ENCODE measurements around the gene P4HA2. TPM values are rescaled to one million over a fixed set of nuclear protein-coding genes. Genes with fewer than 3 reads are reported as not detected.

Gene P4HA2
- total and polyA plus RNA-seq, 2 donors (not counting 3 experiments of a cell fraction or from before 2014, with no cell fraction given), result 37.6 to 58.7 TPM

DNA sequence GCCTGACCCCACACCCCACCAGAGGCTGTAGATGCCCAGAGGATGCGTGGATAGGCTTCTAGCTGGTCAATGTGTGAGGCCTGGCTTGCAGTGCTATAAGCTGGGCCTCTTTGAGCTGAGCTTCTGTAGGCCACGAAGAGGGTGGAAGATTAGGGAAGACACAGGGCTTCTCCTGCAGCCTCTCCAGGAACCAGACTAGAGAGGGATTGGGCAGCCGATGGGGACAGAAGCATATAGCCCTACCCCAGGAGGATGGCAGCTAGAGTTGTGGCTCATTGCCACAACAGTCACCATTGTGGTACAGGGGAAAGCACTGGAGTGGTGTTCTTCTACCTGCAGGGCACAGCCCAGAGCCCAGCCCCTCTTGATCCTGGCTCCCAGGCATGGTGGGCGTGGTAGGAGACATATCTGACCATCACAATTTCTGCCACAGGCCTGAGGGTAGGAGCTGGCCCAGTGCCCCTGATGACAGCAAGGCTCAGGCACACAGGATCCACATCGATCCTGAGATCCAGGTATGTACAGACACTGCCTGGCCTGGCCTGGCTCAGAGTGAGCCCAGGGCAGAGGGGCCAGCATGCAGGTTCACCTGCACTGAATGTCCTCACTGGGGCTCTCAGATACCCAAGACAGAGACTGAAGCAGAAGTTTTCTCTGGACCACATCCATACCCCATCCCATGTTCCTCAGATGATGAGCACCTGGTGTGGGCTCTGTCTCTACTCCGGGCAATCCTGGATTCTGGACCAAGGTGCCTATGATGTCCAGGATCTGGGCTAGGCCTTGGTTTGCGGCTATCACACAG, 38.6 kb upstream of the P4HA2 start:
- no peaks in the 10 kb centered on the region for H3K27me3 ChIP-seq (ENCODE audit: control insufficient read depth in 2 of 2, insufficient read depth in 2 of 2, low read length in 2 of 2)
- peak overlapping the region; percentile 46 for H3K9ac ChIP-seq (replicated peaks; ENCODE audit: extremely low read depth, insufficient read depth, low read length)
- H4K20me1 ChIP-seq (replicated peaks; ENCODE audit: control insufficient read depth, extremely low read depth, insufficient read depth, low read length), result no peaks in the 10 kb centered on the region
- no peaks in the 10 kb centered on the region for H3K9me3 ChIP-seq (replicated peaks; ENCODE audit: control insufficient read depth, insufficient read depth, low read length)
- no peaks in the 10 kb centered on the region for H3K9me1 ChIP-seq (replicated peaks; ENCODE audit: control insufficient read depth, extremely low read depth, insufficient read depth, low read length)
- no peak for FAIRE-seq
- H3K4me2 ChIP-seq (ENCODE audit: insufficient read depth, low read length), result no peak overlapping the region
- H3K4me1 ChIP-seq (ENCODE audit: control insufficient read depth, extremely low read depth, insufficient read depth, low read length), result peaks cover 54% of the 10 kb centered on the region
- dilution Hi-C loops (cut with MboI; ENCODE audit: extremely low pct_ligation_motif_present, low sequenced_read_pairs), result no loop called here
- H2AFZ ChIP-seq (ENCODE audit: low read depth, low read length), result no peak overlapping the region
- peaks cover 8 to 25% of the 10 kb centered on the region in 2 experiments for H3K36me3 ChIP-seq (ENCODE audit: control insufficient read depth in 2 of 2, extremely low read depth in 1 of 2, insufficient read depth in 2 of 2, low read length in 2 of 2)
- TF ChIP-seq MYC (IDR thresholded peaks at IDR 0.05; ENCODE audit: low read depth, low read length) (no peak), POLR2A (IDR thresholded peaks at IDR 0.05; ENCODE audit: low read depth, low read length) (no peak), JUN (IDR thresholded peaks at IDR 0.05; ENCODE audit: borderline replicate concordance, insufficient read depth, insufficient read length, low read depth) (no peak), EZH2 (IDR thresholded peaks at IDR 0.05; ENCODE audit: borderline replicate concordance, low read depth, low read length, severe bottlenecking) (no peak), FOS (IDR thresholded peaks at IDR 0.05; ENCODE audit: borderline replicate concordance, insufficient read depth, low read length) (no peak), GATA2 (IDR thresholded peaks at IDR 0.05; ENCODE audit: insufficient read depth, insufficient read length, low read depth, low read length) (no peak), POLR2AphosphoS5 (IDR thresholded peaks at IDR 0.05; ENCODE audit: insufficient read depth, low read depth, low read length) (no peak)
- TF ChIP-seq, protein P1, sequence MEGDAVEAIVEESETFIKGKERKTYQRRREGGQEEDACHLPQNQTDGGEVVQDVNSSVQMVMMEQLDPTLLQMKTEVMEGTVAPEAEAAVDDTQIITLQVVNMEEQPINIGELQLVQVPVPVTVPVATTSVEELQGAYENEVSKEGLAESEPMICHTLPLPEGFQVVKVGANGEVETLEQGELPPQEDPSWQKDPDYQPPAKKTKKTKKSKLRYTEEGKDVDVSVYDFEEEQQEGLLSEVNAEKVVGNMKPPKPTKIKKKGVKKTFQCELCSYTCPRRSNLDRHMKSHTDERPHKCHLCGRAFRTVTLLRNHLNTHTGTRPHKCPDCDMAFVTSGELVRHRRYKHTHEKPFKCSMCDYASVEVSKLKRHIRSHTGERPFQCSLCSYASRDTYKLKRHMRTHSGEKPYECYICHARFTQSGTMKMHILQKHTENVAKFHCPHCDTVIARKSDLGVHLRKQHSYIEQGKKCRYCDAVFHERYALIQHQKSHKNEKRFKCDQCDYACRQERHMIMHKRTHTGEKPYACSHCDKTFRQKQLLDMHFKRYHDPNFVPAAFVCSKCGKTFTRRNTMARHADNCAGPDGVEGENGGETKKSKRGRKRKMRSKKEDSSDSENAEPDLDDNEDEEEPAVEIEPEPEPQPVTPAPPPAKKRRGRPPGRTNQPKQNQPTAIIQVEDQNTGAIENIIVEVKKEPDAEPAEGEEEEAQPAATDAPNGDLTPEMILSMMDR (IDR thresholded peaks at IDR 0.05; ENCODE audit: extremely low read depth in 1 of 2, insufficient read depth in 1 of 2, low read depth in 1 of 2, low read length in 2 of 2), result no peak
- TF ChIP-seq, protein P2, sequence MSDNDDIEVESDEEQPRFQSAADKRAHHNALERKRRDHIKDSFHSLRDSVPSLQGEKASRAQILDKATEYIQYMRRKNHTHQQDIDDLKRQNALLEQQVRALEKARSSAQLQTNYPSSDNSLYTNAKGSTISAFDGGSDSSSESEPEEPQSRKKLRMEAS (IDR thresholded peaks at IDR 0.05; ENCODE audit: insufficient read depth, insufficient read length), result no peak
- no peak overlapping the region for H3K4me3 ChIP-seq (replicated peaks in 1 of 3; ENCODE audit: insufficient read depth in 1 of 3, low read depth in 1 of 3, low read length in 3 of 3)
- ChIA-PET POLR2A (interaction anchor here (1.8 kb wide), 1 partner anchor 28 kb away, joined by 6 read pairs; the partner anchor contains the start of gene SLC22A4), CTCF (interaction anchor here (1.0 to 7.8 kb wide), 3 partner anchors 28 to 76 kb away, joined by 3 to 93 read pairs (median 3); partner anchors contain the start of gene SLC22A4)
- intact Hi-C loops (cut with micrococcal nuclease), result loop anchor here (10.0 kb wide), 1 partner anchor 451 kb away; no protein-coding TSS in a partner anchor
- no TSS peak for BruUV-seq (replicated peaks)
- peaks cover 14% of the 10 kb centered on the region for H3K79me2 ChIP-seq (ENCODE audit: control insufficient read depth, insufficient read depth, low read length)
- DNase-seq (ENCODE audit: low read depth, low spot score), result no peak
- peak overlapping the region; percentile 89 for H3K27ac ChIP-seq (ENCODE audit: insufficient read depth, low read depth, low read length)

Data from endothelial cell of umbilical vein (primary cell).